CD4-positive, alpha-beta T cell treated with Interleukin-15 for 1 hour (primary cell): ENCODE results near the gene CHID1.

Experiments
- DNase-seq: peaks from one replicate; pipeline ENCODE4 v3.0.0-alpha.2; 2020

Gene CHID1

DNA sequence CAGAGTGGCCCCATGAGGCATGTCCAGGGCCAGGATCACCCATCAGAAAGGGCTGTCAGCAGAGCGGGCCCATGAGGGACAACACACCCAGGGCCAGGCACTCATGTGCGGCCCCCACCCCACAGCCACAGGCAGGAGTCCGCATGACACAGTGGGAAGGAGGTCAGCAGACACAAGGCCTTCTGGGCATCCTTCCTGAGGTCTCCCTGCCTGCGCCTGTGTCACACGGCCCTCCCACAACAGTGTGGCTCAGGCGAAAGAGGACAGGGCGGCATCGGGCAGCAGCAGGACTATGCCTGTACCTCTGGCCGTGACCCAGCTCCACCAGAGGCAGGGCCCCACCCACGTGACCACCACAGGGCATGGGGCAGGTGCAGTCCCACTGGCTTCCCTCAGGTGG lies 27.1 kb downstream of the CHID1 start:
- DNase-seq = no peak

DNA sequence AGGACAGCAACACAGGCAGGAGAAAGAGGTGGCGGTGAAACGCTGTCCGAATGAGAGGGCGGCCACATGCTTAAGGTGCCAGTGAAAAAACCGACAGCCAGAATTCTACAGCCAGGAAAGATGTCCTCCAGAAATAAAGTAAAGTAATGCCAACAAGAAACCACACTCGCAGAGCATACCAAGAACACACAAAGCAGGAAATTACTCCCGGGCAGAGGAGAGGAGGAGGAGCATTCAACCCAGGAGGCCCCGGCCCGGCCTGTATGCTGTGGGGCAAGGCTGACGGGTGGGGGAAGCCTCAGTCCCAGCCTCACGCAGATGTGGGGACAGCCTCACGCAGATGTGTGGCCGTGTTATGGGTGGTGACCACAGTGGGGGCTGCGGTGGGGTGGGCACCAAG lies 28.0 kb downstream of the CHID1 start:
- DNase-seq = no peak

DNA sequence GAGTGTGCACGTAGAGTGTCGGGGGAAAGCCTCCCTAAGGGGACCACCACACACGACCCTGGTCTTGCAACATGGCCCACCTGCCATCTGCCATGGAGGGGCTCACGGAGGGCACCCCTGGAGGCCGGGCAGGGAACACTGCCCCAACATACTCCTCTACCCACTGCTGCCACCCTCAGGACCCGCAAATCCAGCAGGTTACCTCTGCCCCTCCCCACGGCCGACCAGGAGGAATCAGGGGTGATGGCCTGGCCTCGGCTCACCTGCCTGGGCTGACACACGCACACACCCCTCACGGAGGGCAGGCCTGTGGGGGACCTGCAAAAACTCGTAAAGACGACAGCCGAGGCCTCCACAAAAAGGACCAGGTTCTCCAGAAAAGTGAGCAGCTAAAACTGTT lies 30.2 kb downstream of the CHID1 start:
- no peak for DNase-seq

DNA sequence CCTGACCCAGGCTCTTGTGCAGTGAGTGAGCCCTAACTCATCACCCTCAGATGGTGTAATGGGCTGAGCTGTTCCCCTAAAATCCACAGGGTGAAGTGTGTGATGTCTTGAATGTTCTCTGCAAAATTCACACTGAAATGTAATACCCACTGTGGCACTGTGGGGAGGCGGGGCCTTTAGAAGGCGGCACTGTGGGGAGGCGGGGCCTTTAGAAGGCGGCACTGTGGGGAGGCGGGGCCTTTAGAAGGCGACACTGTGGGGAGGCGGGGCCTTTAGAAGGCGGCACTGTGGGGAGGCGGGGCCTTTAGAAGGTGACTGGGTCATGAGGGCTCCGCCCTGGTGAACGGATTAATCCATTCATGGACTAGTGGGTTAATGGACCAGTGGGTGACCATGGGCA lies 33.0 kb downstream of the CHID1 start:
- no peak for DNase-seq

DNA sequence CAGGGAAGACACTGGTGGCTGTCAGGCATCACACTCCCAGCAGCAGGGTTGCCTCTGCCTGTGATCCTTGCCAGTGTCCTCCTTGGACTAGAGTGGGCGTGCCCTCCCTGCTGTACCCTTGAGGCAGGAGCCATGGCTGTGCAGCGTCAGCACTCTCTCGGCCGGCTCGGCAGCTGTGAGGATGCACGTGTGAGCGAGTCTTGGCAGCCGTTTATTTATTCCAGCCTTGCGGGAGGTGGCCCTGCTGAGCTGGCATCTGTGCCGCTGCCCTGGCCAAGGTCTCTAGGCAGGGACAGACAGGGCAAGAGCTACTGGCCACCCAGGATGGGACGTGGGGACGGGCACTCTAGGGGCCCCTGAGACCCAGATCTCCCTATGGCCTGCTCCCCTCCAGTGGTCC lies 34.1 kb downstream of the CHID1 start:
- no peak for DNase-seq

DNA sequence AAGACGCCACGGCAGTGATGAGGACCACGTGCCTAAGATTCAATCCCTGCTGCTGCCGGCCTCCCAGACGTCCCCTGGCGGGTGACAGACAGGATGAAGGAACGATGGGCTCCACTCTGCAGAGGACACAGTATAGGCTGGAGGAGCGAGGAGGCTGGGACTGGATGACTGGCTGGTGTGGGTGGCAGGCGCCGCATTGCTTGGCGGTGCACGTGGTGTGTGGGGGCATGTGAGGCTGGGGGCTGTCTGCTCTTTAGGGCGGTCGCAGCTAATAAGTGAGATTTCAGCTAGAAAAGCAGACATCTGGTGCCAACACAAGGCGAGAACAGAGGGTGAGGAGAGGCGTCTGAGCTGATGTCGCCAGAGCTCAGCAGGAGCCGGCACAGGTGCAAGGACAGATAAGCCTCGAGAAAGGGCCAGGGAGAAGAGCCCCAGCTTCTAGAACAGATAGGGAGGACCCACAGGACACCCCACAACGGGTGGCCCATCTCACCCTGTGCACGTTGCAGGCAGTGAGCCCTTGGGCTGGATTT lies 34.8 kb downstream of the CHID1 start:
- no peak for DNase-seq

DNA sequence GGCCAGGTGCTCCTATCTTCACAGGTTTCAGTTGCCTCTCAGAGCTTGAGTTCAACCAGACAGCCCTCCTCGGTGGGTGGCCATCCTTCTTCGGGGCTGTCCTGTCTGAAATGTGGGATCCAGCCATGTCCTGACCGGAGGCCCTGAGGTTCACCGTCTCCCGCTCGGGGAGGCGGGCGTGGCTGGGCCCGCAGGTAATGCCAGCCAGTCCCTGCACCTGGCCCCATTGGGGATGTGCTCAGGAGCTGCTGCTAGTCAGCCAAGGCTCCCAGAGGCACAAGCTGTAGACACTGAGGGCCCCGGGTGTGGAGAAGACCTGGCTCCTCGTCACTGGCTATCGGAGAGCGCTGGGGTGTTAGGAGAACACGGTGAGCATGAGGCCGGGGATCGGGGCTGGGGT lies 35.4 kb downstream of the CHID1 start:
- no peak for DNase-seq

DNA sequence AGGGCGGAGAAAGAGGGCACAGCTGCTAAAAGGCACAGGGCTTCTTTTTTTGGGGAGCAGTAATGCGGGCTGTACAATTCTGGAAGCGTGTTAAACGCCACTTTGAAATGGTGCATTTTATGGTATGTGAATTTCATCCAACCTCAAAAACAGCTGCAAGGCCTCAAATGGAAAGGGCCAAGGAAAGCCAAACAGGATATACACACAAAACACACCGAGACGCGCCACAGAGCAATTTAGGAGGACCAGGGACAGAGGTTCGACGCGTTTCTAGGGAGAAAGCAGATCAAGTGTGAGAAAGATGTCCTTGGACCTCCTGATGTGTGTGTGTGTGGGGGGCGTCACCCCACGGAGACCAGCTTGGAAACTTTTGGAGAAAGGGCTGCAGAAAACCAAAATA lies 36.9 kb downstream of the CHID1 start:
- no peak for DNase-seq

DNA sequence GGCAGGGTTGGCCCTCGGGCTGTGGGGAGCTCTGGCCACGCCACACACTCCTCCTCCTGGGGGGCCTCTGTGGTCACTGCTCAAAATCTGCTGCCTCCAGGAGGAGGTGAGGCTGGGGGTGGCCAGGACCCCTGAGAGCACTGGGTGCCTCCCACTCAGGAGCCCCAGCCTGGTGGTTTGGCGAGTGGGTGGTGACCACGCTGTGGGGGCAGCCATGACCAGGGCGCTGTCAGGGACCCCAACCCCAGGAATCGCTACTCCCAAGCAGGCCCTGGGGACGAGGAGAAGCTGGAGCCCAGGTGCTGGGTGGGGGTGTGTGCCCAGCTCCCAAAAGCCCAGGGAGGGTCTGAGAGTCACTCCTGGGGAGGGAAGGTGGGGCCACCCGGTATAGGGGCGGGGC lies 37.8 kb downstream of the CHID1 start:
- no peak for DNase-seq

DNA sequence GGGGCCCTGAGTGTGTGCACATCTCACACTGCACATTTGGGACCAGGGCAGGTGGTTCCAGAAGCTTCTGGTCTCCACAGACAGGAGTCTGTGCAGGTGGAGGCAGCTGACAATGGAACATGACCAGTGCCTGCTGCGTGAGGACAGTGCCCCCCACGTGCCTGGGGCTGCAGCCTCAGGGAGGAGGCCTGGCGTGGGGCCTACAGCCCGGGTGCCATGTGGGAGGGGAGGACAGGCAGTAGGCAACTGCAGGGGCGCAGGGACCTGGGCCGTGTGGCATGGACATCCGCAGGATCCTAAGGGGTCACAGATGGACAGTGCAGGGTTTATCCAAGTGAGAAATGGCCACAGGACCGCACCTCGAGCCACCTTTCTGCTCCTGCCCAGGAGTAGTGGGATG lies 39.1 kb downstream of the CHID1 start:
- DNase-seq = no peak

DNA sequence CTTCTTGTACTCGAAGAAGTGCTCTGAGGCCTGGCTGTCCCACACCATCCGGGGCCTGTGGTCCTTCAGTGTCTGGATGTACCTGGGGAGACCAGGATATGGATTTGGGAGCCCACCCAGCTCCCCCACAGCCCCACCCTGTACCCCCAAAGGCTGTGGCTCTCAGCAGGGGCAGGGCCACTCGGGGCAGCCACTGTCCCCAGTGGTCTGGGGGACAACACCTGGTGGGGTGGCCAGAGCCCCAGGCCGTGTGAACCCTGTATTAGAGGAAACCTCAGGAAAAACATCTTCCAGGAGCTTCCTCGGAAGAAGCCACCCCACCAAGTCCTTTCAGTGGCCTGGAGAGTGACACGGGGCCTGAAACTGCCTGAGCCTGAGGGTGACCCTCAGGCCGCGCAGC lies 40.2 kb downstream of the CHID1 start:
- no peak for DNase-seq

DNA sequence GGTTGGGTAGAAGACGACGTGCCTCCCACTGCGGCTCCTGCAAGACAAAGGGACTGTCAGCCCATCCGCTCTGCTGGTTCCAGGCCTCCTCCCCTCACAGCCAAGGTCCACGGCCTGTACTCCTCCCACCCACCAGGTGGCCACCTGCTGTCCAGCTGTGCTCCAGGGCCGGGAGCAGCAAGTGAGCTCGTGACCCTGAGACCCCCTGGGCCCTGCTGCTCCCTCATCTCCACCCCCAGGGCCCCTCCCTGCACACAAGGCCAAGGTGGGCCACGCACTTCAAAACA lies 40.5 kb downstream of the CHID1 start:
- DNase-seq = no peak

DNA sequence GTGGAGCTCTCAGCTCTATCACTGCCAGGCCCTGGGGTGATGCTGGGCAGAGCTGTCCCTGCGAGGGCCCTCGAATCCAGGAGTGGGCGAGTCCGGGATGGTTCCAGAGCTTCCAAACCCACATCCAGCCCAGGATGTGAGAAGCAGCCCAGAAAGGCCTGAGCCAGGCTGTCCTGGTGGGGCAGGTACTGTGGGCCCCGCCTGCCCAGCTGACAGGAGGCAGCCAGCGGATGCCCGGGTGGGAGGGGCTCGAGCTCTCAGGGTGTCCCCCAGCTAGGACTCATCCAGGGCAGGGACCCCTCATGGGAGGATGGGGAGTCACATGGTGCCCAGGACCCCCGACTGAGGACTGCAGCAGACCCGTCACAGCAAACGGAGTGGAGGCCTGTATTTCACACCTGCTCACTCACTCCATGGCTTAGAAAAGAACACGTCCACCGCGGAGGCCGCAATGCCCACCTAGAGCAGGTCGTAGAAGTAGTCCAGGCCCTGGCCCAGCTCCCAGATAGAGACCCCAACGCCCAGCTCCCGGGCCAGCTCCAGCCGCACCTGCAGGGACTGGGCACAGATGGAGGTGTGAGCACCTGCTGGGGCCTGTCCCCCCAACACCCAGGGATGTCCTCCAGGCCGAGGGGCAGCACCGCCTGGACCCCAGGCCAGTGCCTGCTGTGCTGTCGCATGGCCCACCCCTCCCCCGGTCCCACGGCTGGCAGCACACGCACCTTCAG lies 41.0 kb downstream of the CHID1 start:
- no peak for DNase-seq

DNA sequence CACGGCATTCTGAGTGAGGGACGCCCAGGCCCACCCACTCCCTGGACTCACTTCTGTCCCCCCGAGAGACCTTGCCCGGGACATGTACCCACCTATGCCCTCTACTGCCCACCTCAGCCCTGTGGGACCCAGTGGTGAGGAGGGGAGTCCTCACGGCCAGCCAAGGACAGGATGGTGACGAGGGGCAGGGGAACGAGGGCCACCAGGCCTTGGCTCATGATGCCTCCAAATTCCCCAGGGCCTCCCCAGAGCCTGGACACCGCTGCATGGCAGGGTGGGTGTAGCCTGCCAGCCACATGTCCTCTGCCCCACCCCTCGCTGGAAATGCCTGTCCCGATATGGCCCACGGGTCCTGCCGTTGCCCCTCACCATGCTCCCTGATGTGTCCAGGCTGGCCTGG lies 41.8 kb downstream of the CHID1 start:
- DNase-seq = no peak

DNA sequence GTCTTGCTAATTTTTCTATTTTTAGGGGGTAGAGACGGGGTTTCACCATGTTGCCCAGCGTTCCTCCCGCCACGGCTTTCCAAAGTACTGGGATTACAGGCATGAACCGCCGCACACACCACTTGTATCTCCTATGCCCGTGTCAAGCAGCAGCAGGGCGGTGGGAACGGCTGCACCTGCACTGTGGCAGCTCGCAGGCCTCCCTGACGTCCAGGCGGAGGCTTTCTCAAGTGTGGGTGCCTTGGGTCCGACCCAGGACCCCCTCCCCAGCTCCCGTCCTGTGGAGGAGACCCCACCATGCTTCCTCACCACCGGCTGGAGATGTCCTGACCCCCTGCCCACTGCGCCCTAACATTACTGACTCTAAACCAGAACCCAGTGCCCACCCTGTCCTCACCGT lies 42.2 kb downstream of the CHID1 start:
- no peak for DNase-seq

DNA sequence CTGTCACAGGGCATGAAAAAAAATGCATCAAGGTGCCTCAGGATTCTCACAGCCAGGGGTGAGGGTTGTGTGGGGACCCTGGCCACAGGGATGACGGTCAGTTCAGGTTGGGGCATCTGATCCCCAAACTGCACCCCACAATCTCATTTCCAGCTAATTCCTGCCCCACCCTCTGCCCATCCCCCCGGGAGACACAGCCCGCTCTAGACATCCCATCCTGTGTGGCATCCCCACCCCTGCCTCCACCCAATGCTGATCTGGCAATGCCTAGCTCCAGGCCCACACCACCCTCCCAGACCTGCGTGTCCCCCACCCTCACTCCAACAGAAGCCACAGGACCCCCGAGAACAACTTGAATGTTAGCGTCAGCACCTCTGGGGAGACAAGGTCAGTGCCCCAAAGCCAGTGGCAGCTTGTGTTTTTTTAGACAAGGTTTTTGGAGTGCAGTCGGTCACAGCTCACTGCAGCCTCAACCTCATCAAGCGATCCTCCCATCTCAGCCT lies 42.7 kb downstream of the CHID1 start:
- no peak for DNase-seq

DNA sequence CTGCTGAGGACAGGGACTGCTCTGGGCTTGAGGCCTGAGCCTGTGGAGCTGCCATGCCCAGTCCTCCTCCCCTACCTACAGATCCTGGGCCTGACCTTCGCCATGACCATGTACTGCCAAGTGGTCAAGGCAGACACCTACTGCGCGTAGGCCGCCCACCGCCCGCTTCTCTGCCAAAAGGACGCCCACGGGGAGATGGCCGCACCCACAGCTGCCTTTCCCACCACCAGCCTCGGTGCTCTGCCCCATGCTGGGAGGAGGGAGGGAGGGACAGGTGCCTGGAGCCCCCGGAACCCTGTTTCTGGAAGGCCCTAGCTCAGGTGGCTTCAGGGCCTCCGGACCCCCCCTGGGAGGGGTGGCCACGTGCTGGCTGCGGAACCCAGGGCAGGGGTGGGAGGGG lies 44.1 kb downstream of the CHID1 start:
- no peak for DNase-seq

DNA sequence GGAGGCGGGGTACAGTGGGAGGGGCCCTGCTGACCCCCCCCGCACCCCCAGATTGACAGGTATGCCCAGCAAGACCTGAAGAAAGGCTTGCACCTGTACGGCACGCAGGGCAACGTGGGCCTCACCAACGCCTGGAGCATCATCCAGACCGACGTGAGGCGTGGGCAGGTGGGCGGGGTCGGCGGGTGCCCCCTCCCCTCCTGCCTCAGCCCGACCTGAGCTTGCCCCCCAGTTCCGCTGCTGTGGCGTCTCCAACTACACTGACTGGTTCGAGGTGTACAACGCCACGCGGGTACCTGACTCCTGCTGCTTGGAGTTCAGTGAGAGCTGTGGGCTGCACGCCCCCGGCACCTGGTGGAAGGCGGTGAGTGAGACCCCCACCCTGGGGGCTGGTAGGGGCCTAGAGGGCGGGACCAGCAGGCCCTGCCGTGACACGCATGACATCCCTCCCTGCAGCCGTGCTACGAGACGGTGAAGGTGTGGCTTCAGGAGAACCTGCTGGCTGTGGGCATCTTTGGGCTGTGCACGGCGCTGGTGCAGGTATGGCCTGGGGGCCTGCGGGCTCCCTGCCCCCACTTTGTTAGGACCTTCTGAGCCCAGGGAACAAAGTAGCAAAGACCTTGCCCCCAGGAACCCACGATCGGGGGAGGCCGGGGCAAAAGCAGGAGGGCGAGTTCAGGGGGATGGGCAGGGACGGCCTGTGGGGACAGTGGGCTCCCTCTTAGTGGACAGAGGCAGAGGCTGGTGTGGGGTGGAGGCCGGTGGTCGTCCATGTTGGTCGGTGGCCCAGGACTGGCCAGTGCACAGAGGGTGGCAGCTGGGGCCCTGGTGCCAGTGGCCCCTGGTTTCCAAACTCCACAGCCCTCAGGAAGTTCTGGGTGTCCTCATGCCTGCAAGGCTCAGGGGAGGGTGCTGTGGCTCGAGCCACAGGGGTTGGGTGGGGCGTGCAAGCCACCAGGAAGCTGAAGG lies 44.9 kb downstream of the CHID1 start:
- DNase-seq = no peak

DNA sequence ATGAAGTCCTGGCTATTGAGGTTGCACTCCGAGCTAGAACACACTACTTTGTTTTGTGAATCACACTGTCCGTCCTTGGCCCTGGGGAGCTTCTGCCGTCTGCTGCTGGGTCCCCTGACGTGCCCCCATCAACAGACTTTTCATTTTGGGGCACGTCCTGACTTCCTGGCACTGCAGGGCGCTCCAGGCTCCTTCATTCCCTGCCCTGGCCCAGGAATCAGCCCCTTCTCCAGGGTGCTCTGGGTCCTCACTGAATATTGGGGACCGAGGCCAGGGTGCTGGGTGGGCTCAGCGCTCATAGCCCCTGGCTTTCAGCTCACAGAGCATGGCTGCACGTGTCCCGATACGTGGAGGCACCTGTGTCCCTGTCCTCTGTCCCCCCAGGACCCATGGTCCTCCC lies 45.7 kb downstream of the CHID1 start:
- DNase-seq = no peak

DNA sequence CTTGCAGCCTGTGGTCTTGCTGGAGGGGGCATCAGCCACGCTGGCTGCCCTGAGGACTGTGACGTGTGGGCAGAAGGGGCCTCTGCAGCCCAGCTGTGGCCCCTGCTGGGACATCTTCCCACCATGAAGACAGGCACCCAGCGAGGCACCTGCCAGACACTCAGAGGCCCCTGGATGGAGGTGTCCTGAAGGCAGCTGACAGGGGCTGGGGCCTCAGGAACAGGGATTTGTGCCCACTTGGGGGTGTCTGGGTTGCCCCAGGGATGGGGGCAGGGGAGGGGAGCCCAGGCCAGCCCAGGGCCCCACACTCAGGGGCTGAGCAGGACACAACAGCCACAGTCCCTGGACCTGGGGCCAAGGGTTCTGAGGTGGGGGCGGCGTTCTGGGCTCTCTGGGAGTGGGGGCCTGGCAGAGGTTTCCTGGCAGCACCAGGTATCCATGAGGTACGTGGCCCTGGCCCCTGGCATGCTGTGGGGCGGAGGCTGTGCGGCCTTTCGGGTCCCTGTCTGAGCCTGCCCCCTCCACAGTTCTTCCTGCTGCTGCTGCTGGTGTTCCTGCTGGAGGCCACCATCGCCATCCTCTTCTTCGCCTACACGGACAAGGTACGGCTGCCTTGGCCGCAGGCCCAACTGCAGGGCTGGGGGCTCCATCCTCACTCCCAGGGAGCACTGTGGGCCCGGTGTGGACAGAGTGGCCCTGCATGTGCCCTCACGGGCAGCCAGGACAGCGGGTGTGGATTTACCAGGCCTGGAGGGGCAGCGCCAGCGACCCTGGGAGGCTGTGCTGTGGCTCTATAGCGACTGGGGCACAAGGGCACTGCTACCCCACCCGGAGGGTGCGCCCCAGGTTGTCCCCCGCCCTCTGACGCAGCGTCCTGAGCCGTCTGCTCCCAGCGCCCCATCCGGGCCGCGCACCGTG lies 46.4 kb downstream of the CHID1 start:
- no peak for DNase-seq

DNA sequence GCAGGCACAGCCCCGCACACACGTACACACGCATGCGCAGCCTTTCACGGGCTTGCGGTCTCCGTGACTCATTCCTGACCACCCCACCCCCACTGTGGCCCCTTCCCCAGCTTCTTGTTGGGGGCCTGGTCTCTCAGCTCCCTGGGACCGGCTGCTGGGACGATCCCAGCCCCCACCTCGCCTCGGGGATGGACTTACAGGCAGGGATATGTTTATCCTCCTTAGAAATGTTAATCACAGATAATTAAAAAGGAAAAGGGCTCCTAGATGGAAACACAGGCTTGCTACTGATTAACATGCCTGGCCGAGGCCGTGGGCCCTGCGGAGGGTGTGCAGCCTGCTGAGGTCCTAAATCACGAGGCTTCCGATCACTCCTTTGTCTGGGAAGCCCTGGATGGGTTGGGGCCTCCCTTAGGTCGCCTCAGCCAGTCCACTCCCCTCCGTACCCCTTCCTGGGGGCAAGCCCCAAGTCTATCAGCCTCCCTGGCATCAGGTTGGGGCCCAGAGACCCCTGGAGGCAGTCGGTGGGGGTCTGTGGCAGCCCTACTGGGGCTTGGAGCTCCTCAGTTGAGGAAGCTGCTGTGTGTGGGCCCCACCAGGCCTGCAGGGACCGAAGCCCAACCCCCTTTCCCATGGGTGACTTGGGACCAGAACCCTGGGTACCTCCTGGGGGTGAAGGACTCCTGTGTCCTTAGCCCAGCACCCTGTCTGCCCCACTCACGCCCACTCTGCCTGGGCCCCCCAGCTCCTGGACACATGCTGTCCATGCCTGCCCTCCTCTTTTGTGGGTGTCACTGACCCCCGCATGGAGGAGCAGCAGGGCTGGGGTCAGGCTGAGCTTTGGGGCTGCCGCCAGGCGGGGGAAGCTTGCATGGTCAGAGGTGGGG lies 47.3 kb downstream of the CHID1 start:
- DNase-seq = no peak

DNA sequence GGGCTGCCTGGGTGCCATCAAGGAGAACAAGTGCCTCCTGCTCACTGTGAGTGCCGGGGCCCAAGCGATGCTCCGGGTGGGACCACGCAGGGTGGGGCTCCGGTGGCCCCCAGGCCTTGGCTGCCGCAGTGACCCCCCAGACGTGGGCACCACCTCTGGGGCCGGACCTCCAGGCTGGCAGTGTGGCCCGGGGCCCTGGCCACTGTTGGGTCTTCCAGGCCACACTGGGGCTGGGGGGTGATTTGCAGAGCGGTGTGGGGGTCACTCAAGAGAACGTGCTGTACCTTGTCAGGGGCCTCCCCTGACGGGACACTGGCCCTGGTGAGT lies 48.0 kb downstream of the CHID1 start:
- no peak for DNase-seq
